ENCODE measurements around the gene SH3GL2. TPM values are rescaled to one million over a fixed set of nuclear protein-coding genes. Genes with fewer than 3 reads are reported as not detected.

Gene SH3GL2
- total RNA-seq, 2 experiments from 2014 or later: not detected

GRCh38 chr9:17622141-17622540, 43.3 kb downstream of the SH3GL2 start:
- no peak overlapping the region for H3K4me3 Mint-ChIP-seq
- no peak for DNase-seq
- CTCF ChIA-PET: no interaction called here
- H3K4me1 Mint-ChIP-seq: no peaks in the 10 kb centered on the region
- no peaks in the 10 kb centered on the region for H3K36me3 Mint-ChIP-seq (ENCODE audit: low read depth)
- no peaks in the 10 kb centered on the region for H3K9me3 Mint-ChIP-seq
- H3K27me3 Mint-ChIP-seq: no peaks in the 10 kb centered on the region
- H3K27ac Mint-ChIP-seq: no peak overlapping the region
- POLR2A ChIA-PET: no interaction called here

GRCh38 chr9:17622749-17623148, 43.9 kb downstream of the SH3GL2 start:
- POLR2A ChIA-PET: no interaction called here
- H3K27ac Mint-ChIP-seq: no peak overlapping the region
- no peaks in the 10 kb centered on the region for H3K9me3 Mint-ChIP-seq
- H3K4me1 Mint-ChIP-seq: no peaks in the 10 kb centered on the region
- no peak overlapping the region for H3K4me3 Mint-ChIP-seq
- DNase-seq: no peak
- CTCF ChIA-PET: no interaction called here
- H3K27me3 Mint-ChIP-seq: no peaks in the 10 kb centered on the region
- H3K36me3 Mint-ChIP-seq (ENCODE audit: low read depth): no peaks in the 10 kb centered on the region

- Mint-ChIP-seq H3K27me3 (no peaks in the 10 kb centered on the region), H3K27ac (no peak overlapping the region), H3K4me3 (no peak overlapping the region), H3K36me3 (ENCODE audit: low read depth) (no peaks in the 10 kb centered on the region), H3K4me1 (no peaks in the 10 kb centered on the region), H3K9me3 (no peaks in the 10 kb centered on the region)
- ChIA-PET POLR2A (no interaction called here), CTCF (no interaction called here)
- no peak for DNase-seq
Measured at GRCh38 chr9:17623965-17624364, 45.1 kb downstream of the SH3GL2 start.

GRCh38 chr9:17624571-17624970, 45.7 kb downstream of the SH3GL2 start:
- ChIA-PET CTCF (no interaction called here), POLR2A (no interaction called here)
- H3K27me3 Mint-ChIP-seq: no peaks in the 10 kb centered on the region
- H3K9me3 Mint-ChIP-seq: no peaks in the 10 kb centered on the region
- H3K4me3 Mint-ChIP-seq: no peak overlapping the region
- no peak for DNase-seq
- H3K36me3 Mint-ChIP-seq (ENCODE audit: low read depth): no peaks in the 10 kb centered on the region
- no peaks in the 10 kb centered on the region for H3K4me1 Mint-ChIP-seq
- H3K27ac Mint-ChIP-seq: no peak overlapping the region

GRCh38 chr9:17625644-17626388, 47.0 kb downstream of the SH3GL2 start:
- H3K4me1 Mint-ChIP-seq: no peaks in the 10 kb centered on the region
- POLR2A ChIA-PET: no interaction called here
- no peaks in the 10 kb centered on the region for H3K36me3 Mint-ChIP-seq (ENCODE audit: low read depth)

GRCh38 chr9:17627641-17628040, 48.8 kb downstream of the SH3GL2 start:
- ChIA-PET CTCF (interaction anchor here (0.7 kb wide), 1 partner anchor 10 kb away, joined by 3 read pairs; no protein-coding TSS in a partner anchor), POLR2A (no interaction called here)
- H3K4me1 Mint-ChIP-seq: no peaks in the 10 kb centered on the region
- H3K27ac Mint-ChIP-seq: no peak overlapping the region
- no peak overlapping the region for H3K4me3 Mint-ChIP-seq
- DNase-seq: no peak
- H3K9me3 Mint-ChIP-seq: no peaks in the 10 kb centered on the region
- H3K27me3 Mint-ChIP-seq: no peaks in the 10 kb centered on the region
- no peaks in the 10 kb centered on the region for H3K36me3 Mint-ChIP-seq (ENCODE audit: low read depth)

More at GRCh38 chr9:17625644-17626388, 47.0 kb downstream of the SH3GL2 start:
- Mint-ChIP-seq H3K9me3 (no peaks in the 10 kb centered on the region), H3K4me3 (no peak overlapping the region), H3K27me3 (no peaks in the 10 kb centered on the region), H3K27ac (no peak overlapping the region)
- CTCF ChIA-PET: no interaction called here
- no peak for DNase-seq

GRCh38 chr9:17628624-17629023, 49.8 kb downstream of the SH3GL2 start:
- POLR2A ChIA-PET: no interaction called here
- Mint-ChIP-seq H3K27ac (no peak overlapping the region), H3K27me3 (no peaks in the 10 kb centered on the region)

GRCh38 chr9:17630531-17630949, 51.7 kb downstream of the SH3GL2 start:
- Mint-ChIP-seq H3K27ac (no peak overlapping the region), H3K9me3 (no peaks in the 10 kb centered on the region), H3K36me3 (ENCODE audit: low read depth) (no peaks in the 10 kb centered on the region), H3K4me3 (no peak overlapping the region), H3K27me3 (no peaks in the 10 kb centered on the region), H3K4me1 (no peaks in the 10 kb centered on the region)
- ChIA-PET POLR2A (no interaction called here), CTCF (no interaction called here)
- DNase-seq: no peak

More at GRCh38 chr9:17628624-17629023, 49.8 kb downstream of the SH3GL2 start:
- Mint-ChIP-seq H3K9me3 (no peaks in the 10 kb centered on the region), H3K4me1 (no peaks in the 10 kb centered on the region), H3K36me3 (ENCODE audit: low read depth) (no peaks in the 10 kb centered on the region), H3K4me3 (no peak overlapping the region)
- DNase-seq: no peak
- CTCF ChIA-PET: no interaction called here

GRCh38 chr9:17631396-17631795, 52.5 kb downstream of the SH3GL2 start:
- ChIA-PET POLR2A (no interaction called here), CTCF (no interaction called here)
- Mint-ChIP-seq H3K9me3 (no peaks in the 10 kb centered on the region), H3K4me1 (no peaks in the 10 kb centered on the region), H3K27me3 (no peaks in the 10 kb centered on the region), H3K27ac (no peak overlapping the region), H3K36me3 (ENCODE audit: low read depth) (no peaks in the 10 kb centered on the region), H3K4me3 (no peak overlapping the region)
- DNase-seq: no peak

GRCh38 chr9:17632994-17633393, 54.1 kb downstream of the SH3GL2 start:
- no peaks in the 10 kb centered on the region for H3K27me3 Mint-ChIP-seq
- ChIA-PET POLR2A (no interaction called here), CTCF (no interaction called here)
- no peaks in the 10 kb centered on the region for H3K9me3 Mint-ChIP-seq
- no peak overlapping the region for H3K27ac Mint-ChIP-seq
- H3K4me1 Mint-ChIP-seq: no peaks in the 10 kb centered on the region
- no peak for DNase-seq
- no peak overlapping the region for H3K4me3 Mint-ChIP-seq
- no peaks in the 10 kb centered on the region for H3K36me3 Mint-ChIP-seq (ENCODE audit: low read depth)

GRCh38 chr9:17635115-17635890, 56.4 kb downstream of the SH3GL2 start:
- POLR2A ChIA-PET: no interaction called here
- H3K27ac Mint-ChIP-seq: no peak overlapping the region
- CTCF ChIA-PET: no interaction called here
- H3K4me3 Mint-ChIP-seq: no peak overlapping the region
- H3K4me1 Mint-ChIP-seq: no peaks in the 10 kb centered on the region
- no peaks in the 10 kb centered on the region for H3K36me3 Mint-ChIP-seq (ENCODE audit: low read depth)
- no peaks in the 10 kb centered on the region for H3K27me3 Mint-ChIP-seq
- DNase-seq: no peak
- no peaks in the 10 kb centered on the region for H3K9me3 Mint-ChIP-seq

- Mint-ChIP-seq H3K9me3 (no peaks in the 10 kb centered on the region), H3K4me1 (no peaks in the 10 kb centered on the region), H3K36me3 (ENCODE audit: low read depth) (no peaks in the 10 kb centered on the region), H3K27ac (no peak overlapping the region), H3K4me3 (no peak overlapping the region), H3K27me3 (no peaks in the 10 kb centered on the region)
- CTCF ChIA-PET: interaction anchor here (0.5 kb wide), 1 partner anchor 8 kb away, joined by 3 read pairs; no protein-coding TSS in a partner anchor
- POLR2A ChIA-PET: no interaction called here
- no peak for DNase-seq
Measured at GRCh38 chr9:17636349-17636748, 57.5 kb downstream of the SH3GL2 start.

GRCh38 chr9:17636821-17637220, 58.0 kb downstream of the SH3GL2 start:
- no peaks in the 10 kb centered on the region for H3K9me3 Mint-ChIP-seq
- CTCF ChIA-PET: interaction anchor here (0.5 kb wide), 1 partner anchor 8 kb away, joined by 3 read pairs; no protein-coding TSS in a partner anchor
- POLR2A ChIA-PET: no interaction called here
- no peak overlapping the region for H3K4me3 Mint-ChIP-seq
- no peak overlapping the region for H3K27ac Mint-ChIP-seq
- DNase-seq: no peak
- no peaks in the 10 kb centered on the region for H3K36me3 Mint-ChIP-seq (ENCODE audit: low read depth)
- no peaks in the 10 kb centered on the region for H3K4me1 Mint-ChIP-seq
- no peaks in the 10 kb centered on the region for H3K27me3 Mint-ChIP-seq
